Loucy (cell line): ENCODE results near the gene LIN28A.

Source experiments
- H2AFZ ChIP-seq: fragments of 200-600 bp; sonication (generic); 2 replicates; pipeline ENCODE4 v1.6.0; 2016; ENCODE audit warnings: antibody characterized with exemption, mild to moderate bottlenecking, low read length, moderate library complexity
- H3F3A ChIP-seq: fragments of 200-600 bp; 2 replicates; pipeline ENCODE4 v1.6.0; 2016; ENCODE audit warnings: antibody characterized with exemption, low read depth, mild to moderate bottlenecking
- H3K27me3 ChIP-seq: fragments of 200-600 bp; sonication (generic); 2 replicates; pipeline ENCODE4 v1.6.1; 2014; ENCODE audit warnings: low read length, mild to moderate bottlenecking; ENCODE audit not compliant: insufficient read depth, poor library complexity, severe bottlenecking
- H3K36me3 ChIP-seq: fragments of 200-600 bp; sonication (generic); 2 replicates; pipeline ENCODE4 v1.6.1; 2016; ENCODE audit warnings: low read length; ENCODE audit not compliant: insufficient read depth
- H3K4me1 ChIP-seq: fragments of 200-600 bp; sonication (generic); 2 replicates; pipeline ENCODE4 v1.5.1; 2014; ENCODE audit warnings: low read length, mild to moderate bottlenecking; ENCODE audit not compliant: insufficient read depth, poor library complexity, severe bottlenecking
- H3K4me2 ChIP-seq: fragments of 200-600 bp; sonication (generic); 2 replicates; pipeline ENCODE4 v1.6.0; 2014; ENCODE audit warnings: antibody characterized with exemption, low read length, low read depth, mild to moderate bottlenecking; ENCODE audit not compliant: poor library complexity, severe bottlenecking
- H3K4me3 ChIP-seq: fragments of 200-600 bp; sonication (generic); 2 replicates; pipeline ENCODE4 v1.5.1; 2014; ENCODE audit warnings: low read length, mild to moderate bottlenecking, mixed read lengths; ENCODE audit not compliant: poor library complexity, severe bottlenecking
- H3K79me2 ChIP-seq: fragments of 200-600 bp; sonication (generic); 2 replicates; pipeline ENCODE4 v1.6.1; 2014; ENCODE audit warnings: low read length; ENCODE audit not compliant: insufficient read depth
- H3K9ac ChIP-seq: fragments of 200-600 bp; sonication (generic); 2 replicates; pipeline ENCODE4 v1.6.0; 2014; ENCODE audit warnings: mild to moderate bottlenecking, low read depth, low read length, moderate library complexity; ENCODE audit not compliant: poor library complexity, severe bottlenecking
- H3K9me2 ChIP-seq: fragments of 200-600 bp; sonication (generic); replicated peaks from 2 replicates; pipeline ENCODE4 v1.6.1; 2016; ENCODE audit warnings: low read depth, low read length, mixed read lengths
- H3K9me3 ChIP-seq: fragments of 200-600 bp; sonication (generic); 2 replicates; pipeline ENCODE4 v1.6.1; 2014; ENCODE audit warnings: mild to moderate bottlenecking, antibody characterized with exemption, low read length, low read depth; ENCODE audit not compliant: insufficient read depth
- H4K20me1 ChIP-seq: fragments of 200-600 bp; sonication (generic); 2 replicates; pipeline ENCODE4 v1.6.0; 2014; ENCODE audit warnings: antibody characterized with exemption, low read length, mild to moderate bottlenecking; ENCODE audit not compliant: insufficient read depth, poor library complexity, severe bottlenecking
- EZH2phosphoT487 ChIP-seq: fragments of 200-600 bp; IDR thresholded peaks from 2 replicates; pipeline ENCODE4 v1.6.1; 2018; ENCODE audit warnings: antibody characterized with exemption, mild to moderate bottlenecking, moderate library complexity, borderline replicate concordance
- TF ChIP-seq, protein P1 (sequence below): fragments of 200-600 bp; sonication (generic); conservative IDR thresholded peaks from 2 replicates; pipeline ENCODE4 v1.5.1; 2014; ENCODE audit warnings: mild to moderate bottlenecking, antibody characterized with exemption, low read length

Gene LIN28A

DNA sequence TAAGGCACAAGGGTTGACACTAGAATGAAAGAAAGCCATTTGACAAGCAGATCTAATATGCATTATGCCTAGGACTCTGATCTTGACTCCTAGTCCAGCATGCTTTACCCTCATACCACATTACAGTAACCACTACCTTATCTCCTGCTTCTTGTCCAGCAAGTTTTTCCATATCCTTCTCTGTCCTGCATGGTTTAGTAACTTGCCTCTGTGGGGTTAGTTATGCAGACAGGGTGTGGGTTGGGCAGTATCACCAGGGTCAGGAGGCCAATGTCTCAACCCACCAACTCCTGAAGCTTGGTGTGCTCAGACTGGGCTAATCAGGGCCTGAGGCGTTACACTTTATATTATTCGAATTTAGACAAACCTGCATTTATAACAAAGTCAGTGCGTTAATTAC, 40.3 kb downstream of the LIN28A start:
- H3K9me3 ChIP-seq = no peaks in the 10 kb centered on the region
- peaks cover 33% of the 10 kb centered on the region; the same call in 1 of the 2 replicates for H3K36me3 ChIP-seq
- no peak for TF ChIP-seq EZH2phosphoT487
- TF ChIP-seq, protein P1, sequence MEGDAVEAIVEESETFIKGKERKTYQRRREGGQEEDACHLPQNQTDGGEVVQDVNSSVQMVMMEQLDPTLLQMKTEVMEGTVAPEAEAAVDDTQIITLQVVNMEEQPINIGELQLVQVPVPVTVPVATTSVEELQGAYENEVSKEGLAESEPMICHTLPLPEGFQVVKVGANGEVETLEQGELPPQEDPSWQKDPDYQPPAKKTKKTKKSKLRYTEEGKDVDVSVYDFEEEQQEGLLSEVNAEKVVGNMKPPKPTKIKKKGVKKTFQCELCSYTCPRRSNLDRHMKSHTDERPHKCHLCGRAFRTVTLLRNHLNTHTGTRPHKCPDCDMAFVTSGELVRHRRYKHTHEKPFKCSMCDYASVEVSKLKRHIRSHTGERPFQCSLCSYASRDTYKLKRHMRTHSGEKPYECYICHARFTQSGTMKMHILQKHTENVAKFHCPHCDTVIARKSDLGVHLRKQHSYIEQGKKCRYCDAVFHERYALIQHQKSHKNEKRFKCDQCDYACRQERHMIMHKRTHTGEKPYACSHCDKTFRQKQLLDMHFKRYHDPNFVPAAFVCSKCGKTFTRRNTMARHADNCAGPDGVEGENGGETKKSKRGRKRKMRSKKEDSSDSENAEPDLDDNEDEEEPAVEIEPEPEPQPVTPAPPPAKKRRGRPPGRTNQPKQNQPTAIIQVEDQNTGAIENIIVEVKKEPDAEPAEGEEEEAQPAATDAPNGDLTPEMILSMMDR = no peak
- H3K79me2 ChIP-seq = no peaks in the 10 kb centered on the region
- no peaks in the 10 kb centered on the region for H3K9me2 ChIP-seq
- H4K20me1 ChIP-seq = no peaks in the 10 kb centered on the region
- H3K9ac ChIP-seq = no peak overlapping the region
- no peaks in the 10 kb centered on the region for H3K27me3 ChIP-seq
- no peak overlapping the region for H3K4me2 ChIP-seq
- no peak overlapping the region for H2AFZ ChIP-seq
- H3K4me3 ChIP-seq = no peak overlapping the region
- no peaks in the 10 kb centered on the region for H3K4me1 ChIP-seq
- no peaks in the 10 kb centered on the region for H3F3A ChIP-seq

GRCh38 chr1:26452459-26453183, 42.0 kb downstream of the LIN28A start:
- H3K36me3 ChIP-seq = peaks cover 26% of the 10 kb centered on the region; the same call in 1 of the 2 replicates

GRCh38 chr1:26459148-26459547, 48.5 kb downstream of the LIN28A start:
- no peak for TF ChIP-seq EZH2phosphoT487
- TF ChIP-seq, protein P1 = no peak
- no peak overlapping the region for H3K9ac ChIP-seq
- no peaks in the 10 kb centered on the region for H3K4me1 ChIP-seq
- H3K4me3 ChIP-seq = no peak overlapping the region
- no peaks in the 10 kb centered on the region for H4K20me1 ChIP-seq
- no peaks in the 10 kb centered on the region for H3K9me3 ChIP-seq
- no peak overlapping the region for H2AFZ ChIP-seq
- no peaks in the 10 kb centered on the region for H3K79me2 ChIP-seq
- no peaks in the 10 kb centered on the region for H3K27me3 ChIP-seq
- H3F3A ChIP-seq = no peaks in the 10 kb centered on the region
- no peaks in the 10 kb centered on the region for H3K9me2 ChIP-seq
- H3K4me2 ChIP-seq = no peak overlapping the region
- peaks cover 43% of the 10 kb centered on the region; the same call in 1 of the 2 replicates for H3K36me3 ChIP-seq

More at GRCh38 chr1:26452459-26453183, 42.0 kb downstream of the LIN28A start:
- no peaks in the 10 kb centered on the region for H3K27me3 ChIP-seq
- no peaks in the 10 kb centered on the region for H3K9me3 ChIP-seq
- H3F3A ChIP-seq = no peaks in the 10 kb centered on the region
- no peak overlapping the region for H3K4me2 ChIP-seq
- H3K4me3 ChIP-seq = no peak overlapping the region
- no peak overlapping the region for H2AFZ ChIP-seq
- H3K9me2 ChIP-seq = no peaks in the 10 kb centered on the region
- TF ChIP-seq EZH2phosphoT487 = no peak
- TF ChIP-seq, protein P1 = no peak
- H3K79me2 ChIP-seq = no peaks in the 10 kb centered on the region
- H3K9ac ChIP-seq = no peak overlapping the region
- H3K4me1 ChIP-seq = no peaks in the 10 kb centered on the region
- no peaks in the 10 kb centered on the region for H4K20me1 ChIP-seq
